ENCODE results near the gene FAM161A.

- no peak for TF ChIP-seq CTCF (IDR thresholded peaks at IDR 0.05)
- TF ChIP-seq POLR2A (IDR thresholded peaks at IDR 0.05): no peak
Observed at GRCh38 chr2:61822255-61822654, 31.6 kb downstream of the FAM161A start.

Data from gastroesophageal sphincter (tissue), 3 donors.